Mesenteric fat pad (tissue), 1 donor: Measurements from ENCODE around the gene EFL1. TPM values are rescaled to one million over a fixed set of nuclear protein-coding genes. Genes with fewer than 3 reads are reported as not detected.
"Not testable (repeated sequence)": the region's sequence is repeated elsewhere in the genome, so short reads cannot be mapped to it uniquely, and the experiment has no call there.

Source experiments
- DNase-seq: peaks from one replicate; pipeline ENCODE4 v3.0.0-alpha.2; 2020; ENCODE audit warnings: low spot score
- long read RNA-seq: library from polyadenylated mRNA; unstranded; transcript quantifications from one replicate; pipeline ENCODE4 v2.0.0, GENCODE V29; 2020
- total RNA-seq: library from RNA; stranded (reverse); fragmentation: NEBNext Ultra II Directional; extraction: Animal tissue kit (Norgen Biotek cat#: 25700); gene quantifications from one replicate; pipeline ENCODE4 v1.2.1, GENCODE V29; 2021
- donor health status: DM: yes; HTN: yes; CAD: no.

Gene EFL1
- 21.6 TPM for total RNA-seq
- long read RNA-seq, partial matches to known transcripts: 10 of 17 reads
- long read RNA-seq, other reads (novel, unspliced or antisense): 5 of 17 reads

GRCh38 chr15:82262422-82263026, at the start of gene EFL1, which contains the start of gene SAXO2:
TSS of gene EFL1 (minus strand) at chr15:82262734. CDS start at chr15:82261778, 956 bp downstream.
TSS of gene SAXO2 (plus strand) at chr15:82262818. CDS start at chr15:82262880, 62 bp downstream.
- peak; percentile 96 for DNase-seq

- peak; percentile 9 for DNase-seq
These were observed 48.8 kb upstream of the EFL1 start for GRCh38 chr15:82311321-82311720.

DNA sequence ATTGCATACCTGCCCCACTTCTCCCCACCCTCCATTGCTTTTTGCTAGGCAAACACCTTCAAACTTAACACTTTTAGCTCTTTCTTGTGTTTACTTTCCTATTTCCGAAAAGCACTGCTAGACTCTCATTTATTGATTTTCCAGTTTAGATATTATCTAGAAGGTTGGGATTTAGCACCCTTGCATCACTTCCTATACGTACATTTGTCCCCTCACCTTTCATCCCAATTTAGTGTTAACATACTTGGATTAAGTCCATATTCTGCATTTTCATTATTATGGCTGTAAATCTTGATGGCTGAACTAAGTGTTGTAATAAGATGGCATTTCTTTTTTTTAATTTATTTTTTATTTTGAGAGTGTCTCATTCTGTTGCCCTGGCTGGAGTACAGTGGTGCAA, 47.3 kb upstream of the EFL1 start:
- DNase-seq: no peak

DNA sequence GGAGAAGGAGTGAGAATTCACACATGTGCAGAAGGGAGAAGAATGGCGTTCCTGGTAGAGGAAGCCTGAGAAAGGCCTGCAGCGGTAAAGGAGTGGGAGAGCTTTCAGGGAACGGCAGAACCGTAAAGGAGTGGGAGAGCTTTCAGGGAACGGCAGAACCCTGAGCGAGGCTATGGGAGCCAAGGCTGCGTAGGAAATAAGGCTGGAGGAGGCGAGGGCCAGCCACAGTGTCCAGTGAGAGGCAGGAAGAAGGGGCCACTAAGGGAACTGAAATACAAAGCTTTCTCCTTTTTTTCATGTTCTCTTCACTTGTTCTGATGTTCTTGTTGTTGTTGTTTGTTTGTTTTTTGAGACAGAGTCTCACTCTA, 45.2 kb upstream of the EFL1 start:
- no peak for DNase-seq

DNA sequence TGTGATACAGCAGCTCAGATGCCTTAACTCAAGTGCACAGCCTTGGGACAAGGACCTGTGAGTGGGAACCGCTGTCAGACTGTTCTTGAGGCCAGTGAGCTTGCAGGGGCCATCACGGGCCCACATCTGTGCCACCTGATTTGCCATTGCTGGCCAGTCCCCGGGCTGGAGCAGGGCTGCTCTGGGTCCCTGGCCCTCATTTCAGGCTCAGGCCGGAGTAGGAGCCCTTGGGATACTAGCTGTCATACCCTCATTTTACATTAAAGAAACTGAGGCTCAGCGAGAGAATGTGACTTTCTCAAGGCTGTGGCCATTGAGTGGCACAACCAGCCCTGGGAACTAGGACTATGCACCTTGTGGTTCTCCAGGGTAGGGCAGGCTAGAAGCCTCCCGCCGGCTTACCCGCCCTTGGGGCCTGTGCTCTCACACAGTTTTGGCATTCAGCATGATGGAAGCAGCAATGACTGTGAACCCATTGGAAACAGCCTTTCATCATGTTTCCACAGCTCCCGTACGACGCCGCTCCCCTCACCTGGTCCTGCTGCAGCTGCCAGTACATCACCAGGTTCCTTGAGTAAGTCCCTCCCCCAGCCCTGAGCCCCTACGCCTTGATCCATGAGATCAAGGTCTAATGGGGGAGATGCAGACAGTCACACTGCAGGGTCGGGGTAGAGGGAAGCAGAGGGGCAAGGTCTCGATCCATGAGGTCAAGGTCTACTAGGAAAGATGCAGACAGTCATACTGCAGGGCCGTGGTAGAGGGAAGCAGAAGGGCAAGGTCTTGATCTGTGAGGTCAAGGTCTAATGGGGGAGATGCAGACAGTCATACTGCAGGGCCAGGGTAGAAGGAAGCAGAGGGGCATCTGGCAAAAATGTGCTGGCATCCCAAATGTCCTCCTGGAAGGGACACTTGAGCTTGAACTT, 44.5 kb upstream of the EFL1 start:
- peak; percentile 87 for DNase-seq

DNA sequence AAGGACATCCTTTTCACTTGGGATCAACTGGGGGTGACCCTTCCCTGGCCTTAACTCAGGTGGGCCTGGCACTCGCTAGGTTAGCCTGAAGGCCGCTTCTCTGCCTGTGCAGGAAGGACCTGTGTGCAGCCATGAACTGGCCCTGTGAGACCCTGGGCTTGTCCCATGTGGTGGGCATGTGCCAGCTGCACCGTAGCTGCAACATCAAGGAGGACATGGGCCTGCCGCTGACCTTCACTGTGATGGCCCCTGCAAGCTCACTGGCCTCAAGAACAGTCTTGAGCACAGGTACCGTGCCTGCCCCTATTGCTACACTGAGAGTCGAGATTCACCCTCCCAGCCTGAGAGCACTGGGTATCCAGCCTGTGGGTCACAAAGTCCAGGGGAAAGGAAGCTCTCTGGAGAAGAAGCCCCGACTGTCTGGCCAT, 43.1 kb upstream of the EFL1 start:
- peak; percentile 87 for DNase-seq

DNA sequence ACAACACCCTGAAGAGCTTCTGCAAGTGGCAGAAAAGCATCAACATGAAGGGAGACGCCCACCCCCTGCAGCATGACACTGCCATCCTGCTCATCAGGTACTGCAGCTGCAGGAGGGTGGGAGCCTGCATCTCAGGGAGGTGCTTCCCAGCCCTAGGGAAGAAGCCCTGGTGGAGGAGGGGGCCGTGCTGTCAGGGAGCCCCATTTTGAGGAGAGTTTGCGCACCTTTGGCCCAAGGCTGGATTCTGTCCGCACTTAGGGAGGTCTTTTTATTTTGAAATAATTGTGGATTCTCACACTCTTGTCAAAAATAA, 42.2 kb upstream of the EFL1 start:
- DNase-seq: peak; percentile 30

GRCh38 chr15:82303956-82304777, 41.6 kb upstream of the EFL1 start:
- no peak for DNase-seq

GRCh38 chr15:82301296-82302016, 38.9 kb upstream of the EFL1 start:
- DNase-seq: no peak

GRCh38 chr15:82300883-82301282, 38.3 kb upstream of the EFL1 start:
- no peak for DNase-seq

DNA sequence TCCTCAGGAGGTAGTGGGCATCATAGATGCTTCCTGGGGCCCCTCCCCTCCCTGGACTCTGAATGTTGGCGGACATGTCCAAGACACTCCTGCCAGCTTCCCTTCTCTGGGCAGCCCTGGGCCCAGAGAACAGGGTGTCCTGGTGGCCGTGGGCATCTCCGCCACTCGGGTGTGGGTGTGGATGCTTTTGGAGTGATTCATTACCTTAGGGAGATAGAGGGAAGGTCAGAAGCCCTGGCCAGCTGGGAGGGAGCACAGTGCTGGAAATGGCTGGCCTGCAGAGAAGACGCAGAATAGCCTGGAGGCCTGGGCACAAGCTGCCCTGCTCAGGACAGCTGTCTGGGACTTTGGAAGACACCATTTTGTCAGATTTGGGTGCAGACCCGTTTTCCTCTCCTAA, 37.8 kb upstream of the EFL1 start:
- DNase-seq: not testable (repeated sequence)

GRCh38 chr15:82299511-82299914, 37.0 kb upstream of the EFL1 start:
- not testable (repeated sequence) for DNase-seq

GRCh38 chr15:82298520-82298919, 36.0 kb upstream of the EFL1 start:
- no peak for DNase-seq

- no peak for DNase-seq
These were observed 35.5 kb upstream of the EFL1 start for GRCh38 chr15:82298032-82298431.

DNA sequence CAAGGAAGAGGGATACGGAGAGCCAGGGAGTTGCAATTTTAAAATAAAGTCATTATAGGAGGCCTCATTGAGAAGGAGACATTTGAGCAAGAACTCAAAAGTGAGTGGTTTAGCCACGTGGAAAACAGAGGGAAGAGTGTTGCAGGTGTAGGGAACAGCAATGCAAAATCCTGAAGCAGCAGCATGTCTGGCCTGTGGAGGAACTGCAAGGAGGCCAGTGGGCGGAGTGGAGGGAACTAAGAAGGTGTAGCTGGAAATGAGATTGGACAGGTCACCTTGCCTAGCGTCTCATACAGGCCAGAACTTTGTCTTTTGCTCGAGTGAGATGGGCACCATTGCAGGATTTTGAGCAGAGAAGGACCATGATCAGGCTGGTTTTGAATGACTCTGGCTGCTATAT, 35.0 kb upstream of the EFL1 start:
- peak; percentile 67 for DNase-seq

GRCh38 chr15:82294061-82294690, 31.6 kb upstream of the EFL1 start:
- no peak for DNase-seq

DNA sequence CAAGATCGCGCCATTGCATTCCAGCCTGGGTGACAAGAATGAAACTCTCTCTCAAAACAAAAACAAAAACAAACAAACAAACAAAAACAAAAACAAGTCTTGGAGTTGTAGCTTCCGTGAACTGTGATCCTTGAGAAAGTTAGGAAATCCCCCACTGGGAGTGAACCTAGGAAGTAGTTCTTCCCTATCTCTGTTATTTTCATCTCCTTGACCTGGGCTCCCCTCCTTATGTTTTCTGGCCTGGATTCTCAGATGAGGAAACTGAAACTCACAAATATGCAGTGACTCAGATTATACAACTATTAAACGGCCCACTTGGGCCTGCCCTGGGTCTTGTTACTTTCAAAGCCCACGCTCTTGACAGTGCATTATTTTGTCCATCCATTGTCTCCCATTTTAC, 29.7 kb upstream of the EFL1 start:
- no peak for DNase-seq

- not testable (repeated sequence) for DNase-seq
These were observed 25.7 kb upstream of the EFL1 start for GRCh38 chr15:82288202-82288601.

DNA sequence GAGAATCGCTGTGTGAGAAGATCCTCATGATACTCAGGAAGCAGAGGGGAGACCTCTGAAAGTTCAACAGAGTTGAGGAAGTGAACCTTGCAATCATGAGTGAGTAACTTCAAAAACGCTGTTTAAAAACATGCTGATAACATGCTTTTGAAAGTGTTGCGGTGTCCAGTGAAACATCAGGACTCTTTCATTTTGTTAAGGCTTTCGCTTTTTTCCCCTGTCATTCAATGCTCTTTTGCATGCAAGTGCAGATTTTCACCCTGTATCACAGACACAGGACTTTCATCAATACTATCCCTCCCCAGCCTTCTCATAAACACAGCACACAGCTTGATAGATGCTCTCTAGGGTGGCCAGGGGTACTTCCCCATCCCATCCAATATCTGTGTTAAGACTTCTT, 23.9 kb upstream of the EFL1 start:
- DNase-seq: not testable (repeated sequence)

GRCh38 chr15:82284381-82284780, 21.8 kb upstream of the EFL1 start:
- DNase-seq: not testable (repeated sequence)
